Activated CD4-positive, alpha-beta T cell treated with anti-CD3 and anti-CD28 coated beads, Interleukin-2, amount 50 U/mL, for 16 hours (primary cell): ENCODE results near the gene ITPR2.

Source experiments
- DNase-seq: peaks from one replicate; pipeline ENCODE4 v3.0.0-alpha.2; 2020

The ITPR2 gene

DNA sequence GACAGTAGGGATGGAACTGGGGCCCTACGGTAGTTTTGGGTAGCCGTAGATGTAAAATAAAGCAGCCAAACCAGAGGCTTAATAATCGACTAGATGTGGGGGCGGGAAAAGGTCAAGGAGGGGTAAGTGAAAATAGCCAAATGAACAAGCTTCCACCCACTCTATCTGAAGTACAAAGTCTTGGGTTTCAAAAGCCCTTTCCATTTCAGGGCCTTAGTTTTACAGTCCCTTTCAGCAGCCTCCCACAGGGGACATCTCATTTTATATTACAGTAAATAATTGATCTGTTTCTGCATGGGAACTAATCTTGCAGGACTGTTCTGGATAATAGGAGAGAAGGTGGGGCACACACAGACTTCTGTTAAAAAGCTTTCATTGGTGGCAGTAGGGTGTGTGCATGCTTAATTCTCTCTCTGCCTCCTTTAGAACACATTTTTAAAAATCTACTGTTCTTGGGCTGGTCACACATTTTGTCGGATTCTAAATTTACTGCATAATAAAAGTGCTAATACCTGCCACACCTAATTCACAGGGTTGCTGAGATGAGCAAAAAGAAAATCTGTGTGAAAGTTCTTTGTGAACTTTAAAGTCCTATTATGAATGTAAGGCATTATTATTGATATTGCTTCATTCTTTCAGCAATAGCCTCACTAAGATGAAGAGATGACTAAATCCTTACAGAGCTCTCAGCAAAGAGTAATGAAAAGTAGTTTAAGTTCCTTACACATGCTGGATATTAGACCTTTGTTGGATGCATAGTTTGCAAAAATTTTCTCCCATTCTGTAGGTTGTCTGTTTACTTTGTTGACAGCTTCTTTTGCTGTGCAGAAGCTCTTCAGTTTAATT, 104.6 kb downstream of the ITPR2 start:
- DNase-seq: no peak

DNA sequence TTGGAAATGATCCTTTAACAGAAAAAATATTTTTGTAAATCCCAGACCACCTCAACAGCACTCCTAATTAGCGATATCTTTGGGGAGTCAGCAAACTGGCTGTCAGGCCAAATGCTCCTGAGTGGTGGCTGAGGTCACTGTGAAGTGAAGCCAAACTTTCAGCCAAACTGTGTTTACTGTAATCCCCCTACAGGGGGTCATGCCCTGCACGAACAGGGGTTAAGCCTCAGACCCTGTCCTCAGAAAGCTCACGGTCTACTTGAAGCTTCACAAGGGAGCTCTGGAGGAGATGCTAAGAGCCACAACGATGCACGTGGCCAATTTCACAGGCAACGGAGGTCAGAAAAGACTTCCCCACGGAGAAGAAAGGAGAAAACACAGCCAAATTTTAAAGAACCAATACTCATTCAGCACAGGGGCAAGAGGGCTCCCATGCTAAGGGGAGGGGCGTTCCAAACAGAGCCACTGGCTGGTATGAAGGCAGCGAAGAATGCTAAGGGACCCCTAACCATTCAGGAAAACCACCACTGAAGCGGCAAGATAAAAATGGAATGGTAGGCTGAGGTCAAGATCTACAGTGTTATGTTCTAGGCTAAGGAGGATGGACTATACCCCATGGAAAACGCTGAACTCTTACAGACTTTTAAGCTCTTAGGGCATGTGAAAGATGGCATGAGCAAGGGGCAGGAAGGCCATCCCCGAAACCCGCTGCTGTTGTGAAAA, 105.4 kb downstream of the ITPR2 start:
- no peak for DNase-seq

DNA sequence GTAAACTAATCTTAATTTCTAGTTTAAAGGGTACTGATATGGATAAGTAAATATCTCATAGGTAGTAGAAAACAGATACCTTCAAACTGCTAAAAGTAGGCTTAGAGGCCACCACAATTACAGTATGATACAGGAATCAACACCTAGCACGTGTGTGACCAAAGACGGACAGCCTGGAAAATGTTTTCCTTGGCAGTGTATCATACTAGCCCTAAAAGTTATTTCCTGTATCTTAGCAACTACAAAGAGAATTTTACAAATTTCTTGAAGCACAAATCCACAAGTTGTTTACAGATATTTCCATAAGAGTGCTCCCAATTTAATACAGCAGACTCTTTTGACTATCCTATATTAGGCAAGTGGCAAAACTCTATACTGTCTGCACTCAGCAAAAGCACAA, 106.0 kb downstream of the ITPR2 start:
- DNase-seq: no peak

DNA sequence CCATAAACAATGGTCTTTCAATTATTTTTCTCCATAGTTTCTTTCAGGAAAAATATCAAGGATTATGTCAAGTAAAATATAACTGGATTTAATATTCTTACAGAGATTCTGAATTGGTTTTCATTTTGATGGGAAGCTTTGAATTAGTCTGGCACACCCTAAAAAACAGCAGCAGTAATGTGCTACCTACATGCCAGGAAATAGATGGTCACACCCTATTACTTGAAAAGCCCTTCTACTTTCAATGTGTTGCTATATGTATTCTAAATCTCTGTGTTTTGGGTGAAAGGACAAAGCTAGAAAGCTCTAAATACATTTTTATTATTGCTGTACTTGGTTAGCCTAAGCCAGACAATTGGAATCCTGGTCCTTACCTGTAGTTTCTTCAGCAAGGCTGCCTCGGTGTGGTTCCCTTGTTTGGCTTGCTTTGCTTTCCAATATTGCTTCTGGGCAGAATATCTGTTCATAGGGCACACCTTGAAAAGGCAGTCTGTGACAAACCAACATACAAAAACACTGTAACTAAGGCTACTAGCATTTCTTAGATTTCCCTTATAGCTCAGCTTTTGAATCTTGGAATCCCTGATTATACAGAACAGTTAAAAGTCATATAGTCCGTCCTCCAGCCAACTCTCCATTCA, 107.6 kb downstream of the ITPR2 start:
- DNase-seq: no peak

DNA sequence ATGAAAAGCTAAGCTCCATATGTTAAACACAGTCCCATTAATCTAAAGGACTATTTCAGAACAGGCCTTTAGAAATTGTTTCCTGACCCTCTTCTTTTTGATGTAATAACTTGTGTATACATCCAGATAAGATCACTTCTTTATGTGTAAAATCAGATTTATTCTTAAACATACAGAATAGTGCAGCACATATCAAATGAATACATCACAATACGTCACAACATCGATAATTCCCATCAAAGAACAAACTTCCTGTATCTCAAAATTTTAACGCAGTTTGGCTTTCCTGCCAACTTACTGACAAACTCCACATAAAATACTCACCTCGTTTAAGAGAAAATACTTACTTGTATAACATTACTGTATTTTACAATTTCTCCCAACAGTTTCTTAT, 108.7 kb downstream of the ITPR2 start:
- no peak for DNase-seq

DNA sequence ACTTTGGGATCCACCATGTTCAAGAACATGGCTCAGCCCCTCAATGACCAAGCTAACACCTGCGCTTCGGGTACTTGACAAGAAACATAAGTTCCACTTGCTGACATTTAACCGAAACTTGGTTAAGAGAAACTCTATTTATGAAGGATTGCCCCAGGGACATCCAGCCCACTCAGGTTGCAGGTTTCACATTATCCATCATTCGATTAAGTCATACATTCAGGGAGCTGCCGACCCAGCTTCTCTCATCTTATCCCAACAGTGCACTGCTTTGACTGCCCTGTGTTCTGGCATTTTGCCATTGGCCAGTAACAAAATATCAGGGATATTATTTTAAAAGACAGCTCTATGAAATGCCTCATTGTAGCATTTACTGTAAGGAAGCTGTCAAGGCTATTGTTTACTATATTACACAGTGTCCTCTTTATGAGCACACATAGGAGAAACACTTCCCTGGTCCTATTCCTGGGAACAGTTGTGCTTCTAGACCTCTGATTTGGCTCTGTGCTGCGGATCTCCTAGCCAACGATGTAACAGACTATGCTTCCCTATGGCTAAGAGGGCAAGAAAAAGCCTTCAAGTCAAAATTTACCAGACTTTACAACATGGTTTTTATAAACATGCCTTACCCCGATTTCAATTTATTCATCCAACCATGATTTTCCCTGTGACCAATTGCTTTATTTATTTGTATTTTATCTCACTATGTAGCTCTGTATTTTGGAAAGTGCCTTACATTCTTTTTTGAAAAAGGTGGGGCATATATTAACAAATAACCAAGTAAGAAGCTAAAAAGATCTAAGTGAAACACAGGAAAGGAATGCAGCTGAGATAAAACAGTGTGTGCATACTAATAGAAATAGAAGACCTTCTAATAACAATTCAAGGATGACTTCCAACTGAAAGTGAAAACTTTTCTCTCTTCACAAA, 109.3 kb downstream of the ITPR2 start:
- no peak for DNase-seq

DNA sequence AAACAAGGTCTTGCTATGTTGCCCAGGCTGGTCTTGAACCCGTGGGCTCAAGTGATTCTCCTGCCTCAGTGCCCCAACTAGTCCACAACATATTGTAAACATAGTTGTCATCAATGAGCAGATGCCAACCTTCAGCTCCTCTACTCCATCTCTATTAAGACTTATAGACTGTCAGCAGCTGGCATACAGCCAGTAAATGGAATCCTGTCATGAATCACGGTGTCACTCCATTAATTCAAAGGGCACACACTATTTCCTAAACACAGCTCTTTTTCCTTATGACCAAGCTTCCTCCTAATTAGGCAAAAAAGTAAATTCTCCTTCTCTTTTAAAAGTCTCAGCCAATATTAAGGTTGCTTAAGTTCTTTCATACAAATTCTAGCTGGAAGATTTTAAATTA, 111.2 kb downstream of the ITPR2 start:
- DNase-seq: no peak

DNA sequence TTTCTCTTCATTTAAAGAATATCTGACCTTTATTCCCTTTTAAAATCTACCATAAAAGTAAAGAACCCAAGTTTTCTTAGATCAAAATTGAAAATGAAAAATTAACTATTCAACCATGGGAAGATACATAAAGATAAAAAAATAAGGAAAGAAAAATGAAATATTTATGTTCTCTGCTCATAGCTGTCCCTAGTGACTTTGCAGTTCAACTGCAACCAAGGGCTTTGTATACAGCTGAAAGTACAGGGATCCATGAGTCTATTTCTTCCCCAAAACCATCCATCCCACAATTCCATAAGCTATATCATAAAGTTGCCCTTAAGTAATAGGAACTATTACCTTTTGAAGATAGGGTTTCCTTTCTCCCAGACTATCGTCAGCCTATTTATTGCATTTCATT, 113.1 kb downstream of the ITPR2 start:
- no peak for DNase-seq

DNA sequence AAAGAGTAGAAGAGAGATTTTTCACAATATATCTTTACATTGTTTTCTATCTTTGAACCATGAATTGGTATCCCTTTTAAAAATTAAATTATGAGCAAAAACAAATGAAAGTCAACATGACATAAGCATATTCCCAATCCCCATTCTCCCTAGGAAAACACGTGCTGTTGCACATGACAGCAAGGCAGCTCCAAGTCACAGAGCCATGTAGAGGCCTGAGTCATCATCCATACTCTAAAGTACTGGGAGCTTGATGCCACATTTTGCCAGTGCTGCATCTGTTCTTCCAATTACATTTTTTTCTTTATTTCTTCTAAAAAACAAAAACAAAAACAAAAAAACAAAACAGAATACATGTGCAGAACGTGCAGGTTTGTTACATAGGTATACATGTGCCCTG, 115.2 kb downstream of the ITPR2 start:
- DNase-seq: no peak

DNA sequence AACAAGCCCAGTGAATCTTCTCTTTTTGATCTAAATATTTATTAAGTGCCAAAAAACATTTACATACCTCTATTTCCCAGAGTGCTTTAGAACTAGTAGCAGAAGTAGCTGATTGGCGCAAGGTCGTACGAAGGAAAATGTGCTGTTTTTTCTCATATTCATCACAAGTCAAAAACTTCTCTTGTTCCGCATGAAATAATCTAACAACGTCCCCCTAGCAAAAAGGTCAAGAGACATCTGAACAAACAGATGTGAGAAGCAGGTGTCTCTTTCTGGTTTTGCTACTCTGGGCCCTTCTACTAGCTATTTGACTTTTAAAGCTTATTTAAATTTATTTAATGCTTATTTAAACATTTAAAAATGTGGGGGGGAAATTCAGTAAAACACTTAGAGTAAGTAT, 117.8 kb downstream of the ITPR2 start:
- DNase-seq: no peak

DNA sequence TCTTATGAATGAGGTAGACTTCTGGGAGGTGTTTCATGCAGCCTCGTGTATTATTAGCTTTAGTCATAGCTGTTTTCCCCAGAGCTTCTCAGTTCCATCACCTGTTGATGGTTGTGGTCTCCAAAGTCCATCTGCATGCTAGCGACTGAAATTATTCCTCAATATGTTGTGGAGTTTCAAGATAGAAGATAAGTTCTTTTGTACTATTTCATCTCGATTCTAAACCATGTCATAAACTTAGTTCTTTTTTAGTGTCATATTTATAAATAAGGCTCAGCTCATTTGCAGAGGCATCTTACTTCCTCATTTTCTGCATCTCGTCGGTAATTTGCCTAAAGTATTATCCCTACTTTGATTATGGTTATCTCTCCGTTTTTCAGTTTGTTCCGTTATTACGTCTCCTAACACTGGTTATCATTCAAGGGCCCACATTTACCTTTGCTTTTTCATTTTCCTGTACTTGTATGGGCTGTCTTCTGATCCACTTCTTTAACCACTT, 119.1 kb downstream of the ITPR2 start:
- no peak for DNase-seq

DNA sequence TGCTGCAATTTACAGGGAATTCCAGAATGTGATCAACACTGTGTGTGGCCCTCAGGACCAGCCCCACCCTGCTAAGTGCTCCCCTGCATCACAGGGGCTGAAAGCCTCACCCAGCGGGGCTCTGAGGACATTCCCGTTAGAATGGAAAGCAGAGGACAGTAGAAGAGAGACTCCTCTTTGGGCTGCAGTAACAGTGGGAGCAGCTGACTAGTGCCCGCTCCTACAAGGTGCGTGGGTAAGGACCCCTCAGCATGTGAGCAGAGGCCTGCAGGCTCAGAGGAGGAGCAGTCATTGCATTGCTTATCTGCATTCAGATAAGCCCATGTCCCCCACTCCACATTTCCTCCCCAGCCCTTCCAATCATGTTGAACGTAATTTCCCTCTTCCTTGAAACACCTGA, 120.1 kb downstream of the ITPR2 start:
- no peak for DNase-seq

DNA sequence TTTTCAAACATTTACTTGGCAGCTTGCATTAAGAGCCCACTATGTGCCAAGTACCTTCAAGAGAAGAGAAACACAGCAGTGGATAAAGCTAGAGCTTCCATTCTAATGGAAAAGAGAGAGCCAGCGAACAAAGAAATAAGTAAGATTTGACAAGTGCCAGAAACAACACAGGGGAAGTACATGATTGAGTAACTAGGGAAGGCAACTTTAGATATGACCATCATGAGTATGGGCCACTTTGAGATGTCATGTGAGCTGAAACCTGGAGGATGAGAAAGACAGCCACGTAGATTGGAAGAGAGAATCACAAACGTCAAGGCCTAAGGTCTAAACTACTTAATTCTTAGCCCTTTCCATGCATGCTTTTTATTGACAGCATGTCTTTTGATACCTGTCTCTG, 121.4 kb downstream of the ITPR2 start:
- DNase-seq: peak; percentile 17

DNA sequence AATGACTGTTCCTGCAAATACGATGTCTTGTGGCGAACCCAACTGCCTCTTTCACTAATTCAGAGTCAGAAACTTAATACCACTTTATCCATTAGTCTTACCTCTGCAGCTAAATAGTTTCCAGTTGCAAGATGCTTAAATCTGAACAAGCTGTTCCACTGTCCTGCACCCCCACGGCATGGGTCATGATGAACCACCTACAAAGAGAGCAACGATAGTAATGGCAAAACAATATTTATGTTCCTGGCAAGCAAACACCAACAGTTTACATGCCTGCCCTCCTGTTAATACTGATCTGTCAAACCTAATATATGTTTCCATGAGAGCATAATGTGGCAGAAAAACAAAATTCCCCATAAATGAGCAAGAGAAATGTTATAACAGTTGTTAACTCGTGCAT, 121.9 kb downstream of the ITPR2 start:
- no peak for DNase-seq

DNA sequence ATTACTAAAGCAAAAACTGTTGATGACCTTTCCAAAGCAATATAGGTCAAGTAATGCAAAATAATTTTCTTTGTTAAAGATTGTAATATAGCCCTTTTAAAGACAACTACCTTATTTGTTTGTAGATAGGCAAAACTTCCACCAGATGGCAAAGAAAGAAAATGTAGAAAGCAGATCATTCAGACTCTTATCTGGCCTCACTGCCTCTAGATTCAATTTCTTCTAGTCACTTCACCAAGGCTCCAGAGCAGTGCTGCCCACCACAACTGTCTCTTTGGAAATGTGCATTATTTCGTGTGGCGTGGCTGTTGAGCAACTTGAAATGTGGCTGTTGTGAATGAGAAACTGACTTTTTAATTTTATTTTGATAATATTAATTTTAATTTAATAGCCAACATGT, 127.1 kb downstream of the ITPR2 start:
- no peak for DNase-seq

DNA sequence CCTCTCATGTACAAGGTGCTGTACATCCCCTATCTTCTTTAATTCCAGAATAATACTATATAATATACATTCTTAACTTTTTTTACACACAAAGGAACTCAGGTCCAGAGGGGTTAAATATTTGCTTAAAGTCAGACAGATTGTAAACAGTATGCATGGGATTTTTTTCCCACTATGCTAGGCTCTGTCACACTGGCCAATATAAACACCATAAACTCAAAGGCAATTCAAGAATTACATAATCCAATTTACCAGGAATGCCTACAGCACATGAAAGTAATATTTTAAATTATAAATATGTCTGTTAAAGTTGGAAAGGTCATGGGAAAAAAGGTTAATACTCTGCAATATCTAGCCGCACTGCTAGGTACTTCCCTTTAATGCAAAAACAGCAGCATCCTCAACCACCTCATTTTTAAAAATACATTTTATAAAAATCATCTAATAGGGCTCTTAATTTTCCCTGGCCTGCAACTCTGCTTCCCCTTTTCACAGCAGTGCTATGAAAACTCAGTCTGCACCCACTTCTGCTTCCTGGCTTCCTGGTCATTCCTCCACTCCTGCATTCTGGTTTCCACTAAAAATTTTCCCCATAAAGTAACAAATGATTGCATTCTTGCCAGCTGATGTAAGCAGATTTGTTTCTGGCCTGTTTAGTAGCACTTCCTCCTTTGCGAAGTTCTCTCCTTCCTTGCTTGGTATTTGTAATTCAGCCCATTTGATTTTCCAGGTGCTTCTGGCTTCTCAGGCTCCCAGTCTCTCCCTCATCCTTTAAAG, 128.1 kb downstream of the ITPR2 start:
- DNase-seq: no peak

DNA sequence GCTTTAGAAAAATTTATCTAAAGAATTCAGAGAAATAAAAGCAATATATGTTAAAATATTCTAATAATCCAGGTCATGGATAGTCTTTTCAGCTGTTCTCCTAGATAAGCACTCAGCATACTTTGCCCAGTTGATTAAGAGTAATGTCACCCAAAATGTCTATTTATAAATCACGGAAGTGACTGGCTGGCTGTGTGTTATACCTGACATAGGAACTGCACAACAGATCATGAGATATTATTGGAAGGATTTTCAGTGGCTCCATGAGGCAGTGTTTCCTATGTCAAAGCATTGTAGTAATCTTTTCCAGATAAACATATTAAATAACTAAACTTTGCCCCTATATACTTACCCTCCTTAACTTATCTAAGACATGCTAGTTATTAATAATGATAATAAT, 128.8 kb downstream of the ITPR2 start:
- DNase-seq: no peak

DNA sequence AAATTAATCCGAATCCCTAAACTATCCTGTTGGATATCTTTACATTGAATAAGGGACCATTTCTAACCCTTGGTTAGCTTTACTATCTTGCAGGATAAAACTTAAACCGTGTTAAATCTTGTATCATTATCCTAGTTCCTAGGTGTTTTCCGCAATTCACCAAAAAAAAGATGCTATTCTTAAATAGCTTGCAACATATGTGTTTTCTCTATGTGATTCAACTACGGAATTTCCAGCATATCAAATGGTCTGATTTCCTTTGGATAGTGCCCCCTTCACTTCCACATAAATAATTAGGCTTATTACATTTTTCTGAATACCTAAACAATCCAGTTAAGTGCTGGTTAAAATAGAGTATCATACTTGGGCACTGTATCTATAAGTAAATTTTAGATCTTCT, 130.3 kb downstream of the ITPR2 start:
- DNase-seq: no peak

DNA sequence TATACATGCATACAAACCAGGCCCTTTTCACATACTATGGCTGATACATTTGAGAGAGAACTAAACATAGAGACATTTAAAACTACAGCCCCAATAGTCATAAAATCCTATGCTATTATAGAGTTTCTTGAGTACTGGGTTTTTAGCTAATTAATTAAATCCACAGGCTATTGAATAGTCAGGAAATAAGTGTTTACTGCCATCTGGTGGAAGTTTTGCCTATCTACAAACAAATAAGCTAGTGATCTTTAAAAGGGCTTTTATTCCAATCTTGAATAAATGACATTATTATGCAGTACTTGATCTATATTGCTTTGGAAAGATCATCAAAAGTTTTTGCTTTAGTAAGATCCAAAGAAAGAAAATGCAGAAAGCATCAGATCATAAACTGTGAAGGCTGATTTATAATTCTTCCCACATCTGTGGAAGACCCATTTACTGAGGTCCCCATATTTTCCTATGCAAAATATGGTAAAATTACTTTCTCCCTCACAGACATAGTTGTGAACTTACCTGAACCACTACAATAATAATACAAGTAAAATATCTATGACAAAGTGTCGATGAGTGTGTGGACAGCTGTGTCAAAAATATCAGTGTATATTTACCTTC, 131.3 kb downstream of the ITPR2 start:
- DNase-seq: peak; percentile 40

DNA sequence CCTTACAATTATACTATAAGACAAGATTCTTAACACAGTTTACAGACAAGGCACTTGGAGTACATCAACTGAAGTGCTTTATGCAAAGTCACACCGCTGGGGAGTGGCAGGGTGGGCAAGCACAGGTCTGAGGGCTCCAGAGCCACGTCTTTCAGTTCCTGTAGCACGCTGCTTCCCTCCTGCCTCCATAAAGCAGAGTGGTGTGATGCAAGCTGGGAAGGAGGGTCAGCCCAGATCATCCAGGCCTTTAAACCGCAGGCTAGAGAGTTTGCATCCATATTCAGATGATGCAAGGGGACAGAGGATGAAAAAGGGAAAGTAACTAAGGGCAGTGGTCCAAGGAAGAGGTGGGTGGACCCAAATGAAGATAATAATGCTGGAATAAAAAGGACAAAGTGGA, 132.6 kb downstream of the ITPR2 start:
- DNase-seq: no peak

DNA sequence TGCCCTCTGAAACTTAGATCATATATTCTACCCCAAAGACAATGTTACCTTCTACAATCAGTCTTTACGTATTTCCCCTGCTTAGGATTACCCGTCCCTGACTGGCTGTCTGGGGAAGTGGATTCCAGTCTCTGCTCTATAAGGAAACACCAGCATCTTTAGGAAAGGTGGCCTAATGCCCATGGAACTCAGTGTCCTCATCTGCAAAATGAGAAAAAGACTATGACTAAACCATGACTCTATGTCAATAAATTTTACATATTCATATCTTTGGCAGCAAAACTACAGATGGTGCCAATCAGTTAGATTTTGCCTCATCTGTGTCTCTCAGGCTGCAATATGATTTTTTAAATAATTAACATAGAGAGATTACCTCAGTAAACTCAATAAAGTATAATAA, 133.8 kb downstream of the ITPR2 start:
- no peak for DNase-seq

DNA sequence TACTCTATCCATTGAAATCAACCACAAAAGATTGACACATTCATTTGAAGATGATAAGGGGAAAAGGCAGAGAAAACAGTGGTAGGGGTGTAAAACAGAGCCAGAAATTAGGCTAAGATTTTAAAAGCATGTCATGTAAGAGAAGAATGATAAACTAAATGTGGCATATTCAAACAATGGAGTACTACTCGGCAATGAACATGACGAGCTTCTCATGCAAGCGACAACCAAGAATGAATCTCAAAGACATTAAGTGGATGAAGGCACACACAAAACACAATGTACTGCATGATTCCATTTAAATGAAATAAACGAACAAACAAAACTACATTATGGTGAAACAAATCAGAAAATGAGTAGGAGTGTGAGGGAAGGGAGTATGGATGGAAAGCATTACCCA, 134.8 kb downstream of the ITPR2 start:
- no peak for DNase-seq
